Endothelial cell of hepatic sinusoid (primary cell): ENCODE measurements around the gene BPIFB3.
"Not testable (repeated sequence)": the region's sequence is repeated elsewhere in the genome, so short reads cannot be mapped to it uniquely, and the experiment has no call there.

Experiments
- in situ Hi-C: cut with HindIII; loops from 2 replicates; pipeline ENCODE4 v1.10.0; 2017; ENCODE audit warnings: low sequenced_read_pairs

Gene BPIFB3

DNA sequence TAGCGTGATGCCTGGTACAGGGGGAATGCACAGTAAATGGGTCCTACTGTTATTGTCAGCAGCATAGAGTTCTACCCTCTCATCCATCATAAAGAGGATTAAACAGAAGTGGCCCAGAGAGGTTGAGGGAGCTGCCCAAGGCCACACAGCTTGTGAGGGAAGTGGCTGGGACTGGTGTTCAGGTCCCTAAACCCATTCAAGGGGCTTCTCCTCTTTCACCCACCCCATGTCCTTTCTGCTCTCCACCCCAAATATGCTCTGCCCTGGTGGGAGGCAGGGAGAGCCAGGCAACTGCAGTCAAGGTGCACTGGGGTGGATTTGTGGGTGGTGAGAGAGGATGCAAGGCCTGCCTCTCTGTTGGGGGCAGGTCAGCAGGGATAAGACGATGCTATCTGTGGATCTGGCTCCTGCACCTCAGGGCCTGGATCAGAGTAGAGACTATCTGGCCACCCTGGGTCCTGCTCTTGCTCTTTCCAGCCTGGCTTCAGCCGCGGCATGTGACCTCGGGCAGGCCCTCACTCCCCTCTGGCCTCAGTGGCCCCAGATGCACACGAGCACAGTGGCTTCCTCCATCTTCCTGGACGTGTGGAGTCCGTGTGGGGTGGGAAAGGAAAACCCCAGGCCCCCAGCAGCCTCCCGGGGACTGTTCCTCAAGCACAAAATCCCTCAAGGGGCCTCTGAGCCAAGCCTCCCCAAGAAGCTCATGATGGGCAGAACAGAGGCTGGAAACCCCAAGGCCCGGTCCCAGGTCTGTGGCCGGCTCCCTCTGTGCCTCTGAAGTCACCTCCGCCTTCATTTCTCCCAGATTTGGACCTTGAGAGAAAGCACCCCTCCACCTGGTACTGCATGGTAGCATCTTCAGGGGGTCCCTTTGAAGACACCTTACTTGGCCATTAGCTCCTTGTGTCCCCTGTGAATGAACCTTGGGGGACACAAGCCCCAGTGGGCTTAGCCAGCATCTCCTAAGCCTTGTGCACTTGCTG, 25.6 kb upstream of the BPIFB3 start:
- in situ Hi-C loops: no loop called here

DNA sequence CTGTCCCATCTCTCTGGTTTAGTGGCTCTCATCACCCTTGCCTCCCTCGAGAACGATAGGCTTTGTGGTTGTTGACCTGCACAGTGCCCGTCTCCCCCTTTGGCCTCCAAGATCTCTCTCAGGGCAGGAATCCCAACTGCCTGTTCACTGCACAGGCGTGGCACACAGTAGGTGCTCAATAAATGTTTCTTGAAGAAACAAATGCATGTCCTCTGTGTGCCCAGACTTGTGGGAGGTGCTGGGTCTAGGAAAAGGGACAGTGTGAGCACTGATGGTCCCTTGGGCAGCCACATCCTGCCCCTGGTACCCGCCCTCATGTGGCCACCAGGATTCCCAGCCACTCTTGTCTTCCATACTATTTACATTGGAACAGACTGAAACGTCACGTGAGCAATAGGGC, 24.8 kb upstream of the BPIFB3 start:
- in situ Hi-C loops: no loop called here

- in situ Hi-C loops: no loop called here
Observed at GRCh38 chr20:33030076-33030475, 23.6 kb upstream of the BPIFB3 start.

GRCh38 chr20:33030569-33030968, 23.1 kb upstream of the BPIFB3 start:
- in situ Hi-C loops: no loop called here

- in situ Hi-C loops: no loop called here
Observed at GRCh38 chr20:33031531-33031930, 22.2 kb upstream of the BPIFB3 start, which contains the start of gene BPIFB6. BPIFB6 (plus strand) TSS chr20:33031648; CDS start chr20:33031648, 0 bp downstream.

DNA sequence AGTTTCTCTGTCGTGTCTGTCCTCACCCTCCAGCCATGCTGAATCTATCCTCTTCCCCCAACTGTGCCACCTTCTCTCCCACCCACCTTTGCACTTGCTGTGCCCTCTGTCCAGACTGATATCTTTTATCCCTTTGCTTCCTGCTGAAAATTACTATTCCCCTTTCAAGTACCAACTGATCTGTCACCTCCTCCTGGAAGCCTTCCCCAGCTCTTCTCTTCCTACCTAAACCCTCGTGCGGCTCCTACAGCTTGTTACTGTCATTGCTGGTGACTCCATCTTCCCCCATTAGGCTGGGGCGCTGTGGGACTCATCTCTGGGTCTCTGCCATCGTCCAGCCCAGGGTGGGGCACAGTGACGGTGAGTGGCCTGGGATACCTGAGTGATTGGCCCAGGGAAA, 21.1 kb upstream of the BPIFB3 start:
- in situ Hi-C loops: no loop called here

- in situ Hi-C loops: no loop called here
Observed at GRCh38 chr20:33033381-33033780, 20.3 kb upstream of the BPIFB3 start.

DNA sequence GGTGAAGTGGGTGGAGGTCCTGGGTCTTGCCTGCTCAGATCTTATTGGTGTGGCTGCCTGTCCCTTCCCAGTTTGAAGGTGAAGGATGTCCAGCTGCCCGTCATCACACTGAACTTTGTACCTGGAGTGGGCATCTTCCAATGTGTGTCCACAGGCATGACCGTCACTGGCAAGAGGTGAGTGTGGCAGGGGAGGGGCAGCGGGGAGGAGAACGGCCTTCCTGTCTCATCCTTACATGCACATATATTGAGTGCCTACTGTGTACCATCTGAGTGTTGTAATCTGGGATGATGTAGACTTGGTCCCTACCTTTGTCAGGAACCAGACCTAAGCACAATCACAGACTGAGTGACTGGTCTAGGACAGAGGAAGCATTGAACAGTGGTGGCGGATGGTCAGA, 19.6 kb upstream of the BPIFB3 start:
- in situ Hi-C loops: no loop called here

DNA sequence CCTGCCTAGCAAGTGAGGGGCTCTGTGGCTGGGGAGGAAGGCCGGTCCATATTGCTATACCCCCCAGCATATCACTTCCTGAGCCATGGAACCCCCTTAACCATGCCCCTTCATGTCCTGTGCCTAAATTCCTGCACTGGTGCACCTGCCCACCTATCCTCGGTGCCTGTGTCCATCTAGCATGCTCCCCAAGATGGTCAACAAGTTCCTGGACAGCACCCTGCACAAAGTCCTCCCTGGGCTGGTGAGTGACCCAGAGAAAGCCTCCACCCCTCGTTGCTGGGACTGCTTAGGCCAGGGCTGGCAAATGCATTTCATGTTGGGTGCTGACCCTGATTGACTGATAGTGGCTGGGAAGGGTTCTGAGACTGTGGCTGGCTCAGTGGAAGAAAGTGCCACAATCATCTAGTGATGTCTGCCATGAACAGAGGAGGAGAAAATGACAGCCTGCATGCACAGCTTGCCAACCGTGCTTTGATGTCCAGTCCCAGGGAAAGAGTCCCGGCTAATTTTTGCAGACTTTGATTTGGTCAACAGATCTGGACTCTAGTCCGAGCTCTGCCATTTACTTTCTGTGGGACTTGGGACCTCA, 18.7 kb upstream of the BPIFB3 start:
- in situ Hi-C loops: no loop called here

DNA sequence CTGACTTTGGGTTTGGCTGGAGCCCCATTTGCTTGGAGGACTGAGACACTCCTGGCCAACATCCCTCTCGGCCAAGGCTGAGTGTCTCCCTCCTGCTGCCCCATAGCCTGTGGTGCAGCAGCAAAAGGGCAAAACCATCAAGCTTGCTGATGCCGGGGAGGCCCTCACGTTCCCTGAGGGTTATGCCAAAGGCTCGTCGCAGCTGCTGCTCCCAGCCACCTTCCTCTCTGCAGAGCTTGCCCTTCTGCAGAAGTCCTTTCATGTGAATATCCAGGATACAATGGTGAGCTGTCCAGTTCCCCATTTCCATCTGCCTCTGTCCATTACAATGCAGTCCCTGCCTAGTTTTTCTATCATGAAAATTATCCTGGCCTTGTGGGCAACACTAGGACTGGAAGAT, 16.2 kb upstream of the BPIFB3 start:
- in situ Hi-C loops: no loop called here

- in situ Hi-C loops: no loop called here
Observed at GRCh38 chr20:33038243-33038642, 15.5 kb upstream of the BPIFB3 start.

DNA sequence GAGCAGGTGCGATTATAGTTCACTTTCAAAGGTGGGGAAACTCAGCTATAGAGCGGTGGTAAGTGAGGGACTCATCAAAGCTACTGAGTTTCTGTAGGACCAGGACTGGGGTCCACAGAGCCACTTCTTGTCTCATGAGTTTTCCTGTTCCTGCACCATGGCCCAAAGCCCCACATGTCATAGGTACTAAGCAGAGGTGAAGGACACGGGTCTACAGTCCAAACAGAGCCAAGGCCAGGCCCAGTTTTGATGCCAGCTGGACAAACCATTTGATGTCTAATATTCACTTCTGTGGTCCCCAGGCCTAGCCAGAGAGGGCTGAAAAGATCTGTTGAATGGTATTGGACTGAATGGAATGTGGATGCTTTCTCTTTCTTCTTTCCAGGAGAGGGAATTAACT, 11.3 kb upstream of the BPIFB3 start:
- in situ Hi-C loops: no loop called here

DNA sequence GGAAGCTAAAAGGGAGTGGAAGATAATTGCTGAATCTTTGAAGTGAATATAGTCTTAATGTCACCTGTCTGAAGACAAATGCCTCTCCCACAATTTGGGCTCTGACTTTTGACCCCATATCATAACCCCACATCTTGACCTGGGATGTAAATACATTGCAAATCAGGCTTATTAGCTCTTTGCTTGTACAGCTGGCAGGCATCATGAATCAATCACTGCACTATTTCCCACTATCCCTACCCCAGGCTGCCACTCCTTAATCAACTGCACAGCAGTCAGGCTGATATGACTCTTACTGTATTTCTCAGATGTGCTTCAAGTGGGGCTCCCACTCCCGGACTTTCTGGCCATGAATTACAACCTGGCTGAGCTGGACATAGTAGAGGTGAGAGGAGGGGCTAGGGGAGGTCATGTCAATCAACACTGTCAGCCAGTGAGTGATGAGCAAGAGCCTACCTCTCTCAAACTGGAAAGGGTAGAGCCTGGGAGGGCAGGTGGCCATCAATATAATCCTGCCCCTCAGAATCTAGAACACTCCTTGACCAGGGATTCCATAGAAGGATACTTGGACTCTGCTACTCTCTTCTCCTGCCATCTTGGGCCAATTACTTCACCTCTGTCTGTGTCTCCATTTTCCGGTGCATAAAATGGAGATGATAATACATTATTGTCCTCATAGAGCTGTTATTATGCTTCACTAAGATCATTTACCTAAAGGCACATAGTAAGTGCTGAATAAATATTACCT, 10.5 kb upstream of the BPIFB3 start:
- in situ Hi-C loops: no loop called here

DNA sequence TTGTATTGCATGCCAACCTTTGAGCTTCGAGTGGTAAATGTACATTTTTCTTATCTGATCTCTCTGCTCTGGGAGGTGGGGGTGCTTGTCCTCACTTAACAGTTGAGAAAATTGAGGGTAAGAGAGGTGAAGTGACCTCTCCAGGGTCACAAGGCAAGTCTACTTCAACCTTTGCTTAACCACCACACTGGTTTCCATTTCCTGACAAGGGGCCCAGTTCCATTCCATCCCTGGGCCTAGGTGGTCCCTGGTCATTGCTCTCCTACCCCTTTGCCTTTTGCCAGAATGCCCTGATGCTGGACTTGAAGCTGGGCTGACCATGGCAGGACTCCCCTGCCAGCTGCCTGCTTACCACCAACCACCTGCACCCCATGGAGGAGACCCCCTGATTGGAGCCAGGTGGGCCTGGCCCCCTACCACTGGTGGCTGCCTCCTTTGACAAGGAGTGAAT, 9.9 kb upstream of the BPIFB3 start:
- in situ Hi-C loops: no loop called here

- in situ Hi-C loops: not testable (repeated sequence)
Observed at GRCh38 chr20:33045129-33045721, 8.5 kb upstream of the BPIFB3 start.

DNA sequence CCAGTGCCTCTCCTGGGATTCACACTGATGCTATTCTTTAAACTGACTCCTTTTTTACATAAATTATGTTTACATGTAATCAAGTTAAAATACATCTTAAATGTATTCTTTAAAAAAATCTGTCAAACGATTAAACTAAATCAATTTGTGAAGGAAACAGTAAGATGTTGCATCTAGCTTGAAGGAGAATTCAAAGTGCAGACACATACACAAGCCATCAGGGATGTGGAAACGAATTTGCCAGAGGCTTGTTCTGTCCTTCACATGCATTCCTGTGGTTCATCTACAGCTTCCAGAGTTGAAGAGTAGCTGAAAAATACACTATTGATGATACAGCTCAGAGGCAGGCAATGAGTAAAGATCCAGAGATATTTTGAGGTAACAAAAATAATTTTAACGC, 7.3 kb upstream of the BPIFB3 start:
- in situ Hi-C loops: no loop called here

- in situ Hi-C loops: no loop called here
Observed at GRCh38 chr20:33051333-33051732, 2.4 kb upstream of the BPIFB3 start.

- in situ Hi-C loops: no loop called here
Observed at GRCh38 chr20:33054381-33054780, 678 bp downstream of the BPIFB3 start.

DNA sequence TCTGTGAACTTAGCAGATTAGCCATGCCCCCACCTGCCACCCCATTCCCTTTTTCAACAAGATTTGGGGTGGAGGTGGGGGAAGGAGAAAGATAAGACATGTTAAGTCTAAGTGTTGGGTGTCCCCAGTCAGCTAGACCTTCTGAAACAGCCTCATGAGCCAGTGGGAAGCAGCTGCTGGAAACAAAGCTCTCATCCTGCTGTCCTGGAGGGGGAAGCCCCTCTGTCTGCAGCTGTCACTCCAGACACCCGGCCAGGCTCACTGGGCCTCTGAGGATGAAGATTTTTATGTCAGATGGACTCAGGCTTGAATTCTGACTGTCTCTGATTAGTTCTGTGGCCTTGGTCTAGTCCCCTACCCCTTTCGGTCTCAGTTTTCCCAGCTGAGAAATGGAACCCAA, 1.1 kb downstream of the BPIFB3 start:
- in situ Hi-C loops: no loop called here

DNA sequence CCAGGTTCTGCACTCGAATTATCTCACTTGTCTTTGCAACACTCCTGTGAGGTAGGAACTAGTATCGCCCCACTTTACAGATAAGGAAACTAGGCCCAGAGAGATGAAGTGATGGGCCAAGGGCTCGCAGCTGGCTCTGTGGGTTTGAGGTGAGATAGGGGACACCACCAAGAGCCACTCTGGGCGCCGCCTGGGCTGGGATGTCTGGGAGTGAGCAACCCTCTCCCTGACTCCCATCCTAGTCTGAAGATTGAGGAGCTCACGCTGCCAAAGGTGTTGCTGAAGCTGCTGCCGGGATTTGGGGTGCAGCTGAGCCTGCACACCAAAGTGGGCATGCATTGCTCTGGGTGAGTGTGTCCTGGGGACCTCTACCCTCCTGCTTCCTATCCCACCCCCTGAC, 5.4 kb downstream of the BPIFB3 start:
- in situ Hi-C loops: no loop called here

DNA sequence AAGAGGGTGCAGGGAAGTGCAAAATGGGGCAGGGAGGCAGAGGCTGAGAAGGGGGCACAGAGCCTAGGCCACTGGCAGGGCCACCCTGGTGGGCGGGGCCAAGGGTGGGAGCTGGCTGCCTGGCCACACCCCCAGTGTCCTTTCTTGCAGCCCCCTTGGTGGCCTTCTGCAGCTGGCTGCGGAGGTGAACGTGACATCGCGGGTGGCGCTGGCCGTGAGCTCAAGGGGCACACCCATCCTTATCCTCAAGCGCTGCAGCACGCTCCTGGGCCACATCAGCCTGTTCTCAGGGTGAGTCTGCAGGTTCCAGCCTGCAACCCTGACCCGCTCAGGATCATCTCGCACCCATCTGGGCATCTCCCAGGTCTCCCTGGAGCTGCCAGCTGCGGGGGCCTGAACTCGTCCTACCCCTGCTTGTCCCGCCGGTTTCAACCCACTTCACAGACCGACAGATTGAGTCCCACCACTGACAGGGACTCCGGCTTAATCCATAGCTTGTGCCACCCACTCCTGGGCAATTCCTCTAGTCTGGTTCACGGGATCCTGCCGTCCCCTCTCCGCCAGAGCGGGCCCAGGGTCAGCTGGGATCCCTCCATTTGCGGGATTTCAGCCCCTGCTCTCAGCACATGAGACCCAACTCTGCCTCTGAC, 6.2 kb downstream of the BPIFB3 start:
- in situ Hi-C loops: no loop called here
